Neuronal stem cell (in vitro differentiated cells): ENCODE data around the gene NOC4L.
A peak's percentile ranks its signal among the peaks of the same experiment; 100 is the strongest.

ENCODE experiments used
- DNase-seq: peaks from one replicate; pipeline ENCODE4 v3.0.0-alpha.2; 2013; ENCODE audit warnings: low spot score
- H2AFZ ChIP-seq: one replicate; pipeline ENCODE4 v1.6.1; 2013; ENCODE audit warnings: mild to moderate bottlenecking, low read length, inconsistent platforms
- H2AK5ac ChIP-seq: 2 replicates; pipeline ENCODE4 v1.6.1; 2013; ENCODE audit warnings: low read depth, mild to moderate bottlenecking, inconsistent platforms, low read length, moderate library complexity, mixed read lengths
- H2BK120ac ChIP-seq: 2 replicates; pipeline ENCODE4 v1.6.1; 2013; ENCODE audit warnings: low read depth, mild to moderate bottlenecking, inconsistent platforms, low read length, moderate library complexity, mixed read lengths
- H2BK12ac ChIP-seq: one replicate; pipeline ENCODE4 v1.6.1; 2013; ENCODE audit warnings: low read length, inconsistent platforms
- H2BK15ac ChIP-seq: 2 replicates; pipeline ENCODE4 v1.6.1; 2013; ENCODE audit warnings: mild to moderate bottlenecking, low read length, inconsistent platforms, mixed read lengths
- H2BK5ac ChIP-seq: one replicate; pipeline ENCODE4 v1.6.1; 2013; ENCODE audit warnings: inconsistent platforms, mild to moderate bottlenecking, low read length, moderate library complexity
- H3K14ac ChIP-seq: one replicate; pipeline ENCODE4 v1.6.1; 2013; ENCODE audit warnings: low read length, inconsistent platforms
- H3K18ac ChIP-seq: 2 replicates; pipeline ENCODE4 v1.6.1; 2013; ENCODE audit warnings: low read length, inconsistent platforms
- H3K23ac ChIP-seq: 2 replicates; pipeline ENCODE4 v1.6.1; 2013; ENCODE audit warnings: low read depth, mild to moderate bottlenecking, mixed read lengths, low read length, inconsistent platforms; ENCODE audit not compliant: poor library complexity
- H3K27ac ChIP-seq: replicated peaks from 3 replicates; pipeline ENCODE4 v1.5.1; 2013; ENCODE audit warnings: low read length, inconsistent platforms
- H3K27me3 ChIP-seq, 3 experiments: 2 replicates each; pipeline ENCODE4 v1.6.1; 2013; ENCODE audit warnings: low read length in 3 of 3, mild to moderate bottlenecking in 2 of 3, inconsistent platforms in 1 of 3, low read depth in 1 of 3, mixed read lengths in 1 of 3, moderate library complexity in 1 of 3; ENCODE audit not compliant: control insufficient read depth in 3 of 3, insufficient read depth in 3 of 3
- H3K36me3 ChIP-seq, 2 donors: replicated peaks in 1 of 2; 2 replicates each; pipeline ENCODE4 v1.6.1; 2013; ENCODE audit warnings: low read length in 2 of 2; ENCODE audit not compliant: control insufficient read depth in 2 of 2, insufficient read depth in 2 of 2
- H3K4ac ChIP-seq: 2 replicates; pipeline ENCODE4 v1.6.1; 2013; ENCODE audit warnings: inconsistent platforms, mild to moderate bottlenecking, low read length, moderate library complexity
- H3K4me1 ChIP-seq, 2 donors: 1 replicate in 1 of 2; 2 replicates in 1 of 2; pipeline ENCODE4 v1.6.1; 2013; ENCODE audit warnings: low read length in 2 of 2, low read depth in 1 of 2; ENCODE audit not compliant: control insufficient read depth in 2 of 2, insufficient read depth in 1 of 2
- H3K4me2 ChIP-seq: one replicate; pipeline ENCODE4 v1.6.1; 2013; ENCODE audit warnings: mild to moderate bottlenecking, low read length, inconsistent platforms; ENCODE audit not compliant: insufficient read depth, poor library complexity, severe bottlenecking
- H3K4me3 ChIP-seq, 2 donors: 2 replicates each; pipeline ENCODE4 v1.5.1; 2013; ENCODE audit warnings: low read length in 2 of 2, mild to moderate bottlenecking in 2 of 2, inconsistent platforms in 1 of 2, moderate library complexity in 1 of 2
- H3K79me1 ChIP-seq: one replicate; pipeline ENCODE4 v1.6.1; 2013; ENCODE audit warnings: low read depth, mild to moderate bottlenecking, inconsistent platforms, low read length, moderate library complexity
- H3K9ac ChIP-seq: one replicate; pipeline ENCODE4 v1.6.1; 2013; ENCODE audit warnings: mild to moderate bottlenecking, low read depth, low read length, inconsistent platforms; ENCODE audit not compliant: poor library complexity
- H3K9me3 ChIP-seq, 2 donors: replicated peaks in 1 of 2; 2 replicates each; pipeline versions ENCODE3 to v1.6.1; 2013; ENCODE audit warnings: low read length in 2 of 2, mild to moderate bottlenecking in 2 of 2, inconsistent platforms in 1 of 2, low read depth in 1 of 2, mixed read lengths in 1 of 2, moderate library complexity in 1 of 2; ENCODE audit not compliant: control insufficient read depth in 2 of 2, insufficient read depth in 1 of 2
- H4K8ac ChIP-seq: one replicate; pipeline ENCODE4 v1.6.1; 2013; ENCODE audit warnings: low read depth, mild to moderate bottlenecking, inconsistent platforms, low read length, moderate library complexity
- H4K91ac ChIP-seq: one replicate; pipeline ENCODE4 v1.6.1; 2013; ENCODE audit warnings: low read length, low read depth, mild to moderate bottlenecking, inconsistent platforms; ENCODE audit not compliant: poor library complexity
- WGBS, 2 donors: extraction: QIAGEN DNeasy Blood & Tissue Kit; methylation state at CpG; one replicate each; pipeline ENCODE4 v1.1.7; 2013; ENCODE audit warnings: missing lambda C conversion rate in 2 of 2, mixed read lengths in 1 of 2; ENCODE audit not compliant: insufficient read length in 2 of 2, insufficient replicate concordance in 1 of 2; ENCODE audit errors: extremely low coverage in 2 of 2; 5-methylcytosine and 5-hydroxymethylcytosine counted together

Gene NOC4L

GRCh38 chr12:132186857-132187620, 42.8 kb downstream of the NOC4L start:
- peaks cover 2% of the 10 kb centered on the region for H3K79me1 ChIP-seq
- H3K23ac ChIP-seq, result peak overlapping the region; percentile 67
- H2AK5ac ChIP-seq, result peak overlapping the region; percentile 75
- peak overlapping the region; percentile 48 for H2BK5ac ChIP-seq
- no peak overlapping the region for H2BK15ac ChIP-seq
- H4K91ac ChIP-seq, result no peak overlapping the region
- no peak overlapping the region for H2AFZ ChIP-seq
- H4K8ac ChIP-seq, result no peak overlapping the region
- H3K4me1 ChIP-seq, result peaks cover 6 to 9% of the 10 kb centered on the region in 2 donors
- H2BK12ac ChIP-seq, result no peak overlapping the region
- WGBS, 2 donors, result no CpG with 5 or more reads among the region's 39 CpGs
- H2BK120ac ChIP-seq, result no peak overlapping the region
- H3K27me3 ChIP-seq, result peaks cover 0 to 79% (median 18%) of the 10 kb centered on the region in 3 experiments
- H3K14ac ChIP-seq, result peak overlapping the region; percentile 64
- H3K4me2 ChIP-seq, result no peak overlapping the region
- no peak for DNase-seq
- H3K9me3 ChIP-seq, result peaks cover 0 to 3% of the 10 kb centered on the region in 2 donors
- no peak overlapping the region for H3K4ac ChIP-seq
- H3K27ac ChIP-seq, result no peak overlapping the region
- H3K4me3 ChIP-seq, result no peak overlapping the region
- H3K18ac ChIP-seq, result no peak overlapping the region
- no peaks in the 10 kb centered on the region for H3K36me3 ChIP-seq
- H3K9ac ChIP-seq, result no peak overlapping the region

DNA sequence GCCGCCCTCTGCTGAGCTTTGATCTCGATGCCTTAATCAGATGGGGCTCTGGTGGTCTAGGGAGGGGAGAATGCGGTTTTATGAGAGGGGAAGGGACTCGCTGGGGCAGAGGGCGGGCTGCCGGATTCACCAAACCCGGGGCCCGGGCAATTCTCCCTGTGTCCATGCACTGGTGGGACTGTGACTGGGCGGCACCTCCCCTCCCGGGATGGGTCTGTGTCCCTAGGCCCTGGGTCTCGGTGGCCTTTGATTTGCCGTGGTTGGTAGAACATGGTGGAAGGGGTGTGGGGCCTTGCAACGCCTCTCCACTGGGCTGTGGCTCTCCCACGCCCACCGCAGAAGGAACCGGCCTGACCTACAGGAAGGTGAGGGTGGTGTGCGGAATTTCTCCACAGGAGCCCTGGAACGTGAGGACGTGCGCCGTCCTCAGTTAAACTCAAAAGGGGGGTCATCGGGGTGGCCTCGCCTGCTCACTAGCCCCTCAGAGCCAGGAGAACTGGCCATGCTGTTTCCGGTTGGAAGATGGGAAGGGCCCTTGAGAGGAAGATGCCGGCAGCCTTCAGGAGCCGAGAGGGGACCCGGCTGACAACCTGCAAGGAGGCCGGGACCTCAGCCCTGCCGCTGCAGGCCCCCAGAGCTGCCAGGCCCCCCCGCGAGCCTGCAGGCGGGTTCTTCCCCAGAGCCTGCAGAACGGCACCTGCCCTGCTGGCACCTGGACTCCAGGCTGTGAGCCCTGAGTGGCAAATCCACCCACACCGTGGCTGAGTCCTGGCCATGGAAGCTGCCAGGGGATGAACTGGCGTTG, 43.6 kb downstream of the NOC4L start:
- peaks cover 2% of the 10 kb centered on the region for H3K79me1 ChIP-seq
- H3K4me2 ChIP-seq, result no peak overlapping the region
- no peak overlapping the region for H2BK12ac ChIP-seq
- H3K9me3 ChIP-seq, result peaks cover 0 to 3% of the 10 kb centered on the region in 2 donors
- H2BK120ac ChIP-seq, result no peak overlapping the region
- H4K8ac ChIP-seq, result peak overlapping the region; percentile 43
- DNase-seq, result no peak
- H2BK5ac ChIP-seq, result peak overlapping the region; percentile 48
- no peak overlapping the region for H2AFZ ChIP-seq
- peaks cover 6 to 9% of the 10 kb centered on the region in 2 donors for H3K4me1 ChIP-seq
- no peak overlapping the region for H3K9ac ChIP-seq
- no peaks in the 10 kb centered on the region for H3K36me3 ChIP-seq
- H4K91ac ChIP-seq, result no peak overlapping the region
- no peak overlapping the region for H3K27ac ChIP-seq
- H3K14ac ChIP-seq, result peak overlapping the region; percentile 38
- no peak overlapping the region for H3K4ac ChIP-seq
- no peak overlapping the region for H3K4me3 ChIP-seq
- peaks cover 0 to 85% (median 18%) of the 10 kb centered on the region in 3 experiments for H3K27me3 ChIP-seq
- no peak overlapping the region for H3K23ac ChIP-seq
- H3K18ac ChIP-seq, result peak overlapping the region; percentile 83
- H2AK5ac ChIP-seq, result peak overlapping the region; percentile 46
- H2BK15ac ChIP-seq, result no peak overlapping the region
- no CpG with 5 or more reads among the region's 35 CpGs for WGBS, 2 donors

DNA sequence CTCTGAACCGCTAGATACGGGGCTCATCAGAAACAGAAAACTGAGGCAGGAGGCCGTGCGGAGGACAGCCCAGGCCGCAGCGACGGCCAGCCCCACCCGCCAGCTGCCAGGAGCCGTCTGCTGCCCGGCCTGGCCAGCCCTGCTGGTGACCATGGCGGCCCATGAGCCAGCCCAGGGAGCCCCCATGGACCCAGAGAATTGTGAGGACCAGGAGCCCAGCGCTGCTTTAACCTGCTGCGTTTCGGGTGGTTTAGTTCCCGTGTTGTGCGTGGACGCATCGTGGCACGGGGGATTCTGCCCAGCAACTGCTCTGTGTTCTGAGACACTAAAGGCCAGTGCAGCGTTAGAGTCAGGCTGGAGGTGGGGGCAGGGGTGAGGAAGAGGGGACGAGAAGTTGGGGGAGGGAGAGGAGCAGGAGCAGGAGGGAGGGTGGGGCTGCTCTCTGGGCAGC, 44.2 kb downstream of the NOC4L start:
- H2BK5ac ChIP-seq, result no peak overlapping the region
- H3K9me3 ChIP-seq, result peaks cover 3 to 4% of the 10 kb centered on the region in 2 donors
- no peak overlapping the region for H2BK12ac ChIP-seq
- no peak overlapping the region for H4K91ac ChIP-seq
- H2AFZ ChIP-seq, result no peak overlapping the region
- H3K27ac ChIP-seq, result no peak overlapping the region
- H3K36me3 ChIP-seq, result no peaks in the 10 kb centered on the region
- H3K4me2 ChIP-seq, result no peak overlapping the region
- H3K18ac ChIP-seq, result peak overlapping the region; percentile 83
- H3K23ac ChIP-seq, result no peak overlapping the region
- H4K8ac ChIP-seq, result peak overlapping the region; percentile 43
- H2BK15ac ChIP-seq, result no peak overlapping the region
- DNase-seq, result no peak
- no CpG with 5 or more reads among the region's 21 CpGs for WGBS, 2 donors
- H3K14ac ChIP-seq, result peak overlapping the region; percentile 38
- H3K4ac ChIP-seq, result no peak overlapping the region
- peaks cover 6 to 9% of the 10 kb centered on the region in 2 donors for H3K4me1 ChIP-seq
- no peak overlapping the region for H2BK120ac ChIP-seq
- H3K27me3 ChIP-seq, result peaks cover 0 to 80% (median 18%) of the 10 kb centered on the region in 3 experiments
- H3K4me3 ChIP-seq, result no peak overlapping the region
- H2AK5ac ChIP-seq, result peak overlapping the region; percentile 96
- peak overlapping the region; percentile 24 for H3K9ac ChIP-seq
- peaks cover 2% of the 10 kb centered on the region for H3K79me1 ChIP-seq

DNA sequence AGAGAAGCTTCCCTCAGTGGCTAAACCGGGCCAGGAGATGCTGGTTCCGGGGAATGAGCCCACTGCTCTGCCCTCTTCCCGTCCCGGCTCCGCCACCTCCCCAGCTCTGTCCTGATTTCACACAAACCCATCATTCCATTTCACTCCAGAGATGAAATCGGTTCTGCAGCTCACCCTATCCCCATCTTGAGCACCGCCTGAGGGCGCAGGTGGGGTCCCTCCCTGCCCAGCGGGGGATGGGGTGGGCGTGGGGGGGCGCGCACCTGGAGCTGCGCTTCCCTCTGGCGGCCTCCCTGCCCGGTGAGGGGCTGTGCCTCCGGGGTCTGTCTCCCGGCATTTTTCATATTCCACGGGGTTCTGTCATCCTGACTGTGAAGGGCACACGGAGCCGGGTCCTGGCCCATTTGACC, 44.7 kb downstream of the NOC4L start:
- peak overlapping the region; percentile 99 for H3K14ac ChIP-seq
- peaks cover 6 to 9% of the 10 kb centered on the region in 2 donors for H3K4me1 ChIP-seq
- peaks cover 0 to 79% (median 18%) of the 10 kb centered on the region in 3 experiments for H3K27me3 ChIP-seq
- H3K23ac ChIP-seq, result peak overlapping the region; percentile 93
- no peak overlapping the region for H3K4ac ChIP-seq
- H2AFZ ChIP-seq, result peak overlapping the region; percentile 89
- no peaks in the 10 kb centered on the region for H3K36me3 ChIP-seq
- no CpG with 5 or more reads among the region's 20 CpGs for WGBS, 2 donors
- peak overlapping the region; percentile 99 for H3K18ac ChIP-seq
- peaks cover 2% of the 10 kb centered on the region for H3K79me1 ChIP-seq
- peak overlapping the region; percentile 75 for H2BK5ac ChIP-seq
- H4K8ac ChIP-seq, result no peak overlapping the region
- peak overlapping the region; percentile 90 for H2BK12ac ChIP-seq
- no peak for DNase-seq
- peak overlapping the region; percentile 97 for H3K4me2 ChIP-seq
- H4K91ac ChIP-seq, result no peak overlapping the region
- H2BK120ac ChIP-seq, result peak overlapping the region; percentile 61
- peak overlapping the region; percentile 95 for H3K9ac ChIP-seq
- peak overlapping the region; percentile 44 to 81 for H3K4me3 ChIP-seq
- peak overlapping the region; percentile 96 for H2BK15ac ChIP-seq
- H2AK5ac ChIP-seq, result peak overlapping the region; percentile 96
- H3K27ac ChIP-seq, result no peak overlapping the region
- peaks cover 7 to 9% of the 10 kb centered on the region in 2 donors for H3K9me3 ChIP-seq
